Fibroblast of upper back skin (primary cell): ENCODE results near the gene ZNF267.
A peak's percentile ranks its signal among the peaks of the same experiment; 100 is the strongest.
"Not testable (repeated sequence)": the region's sequence is repeated elsewhere in the genome, so short reads cannot be mapped to it uniquely, and the experiment has no call there.

Experiments used
- DNase-seq: peaks from one replicate; pipeline ENCODE4 v3.0.0-alpha.2; 2013

The ZNF267 gene

GRCh38 chr16:31880322-31880979 lies 6.8 kb downstream of the ZNF267 start:
- peak; percentile 53 for DNase-seq

GRCh38 chr16:31886227-31886626 lies 12.6 kb downstream of the ZNF267 start:
- no peak for DNase-seq

DNA sequence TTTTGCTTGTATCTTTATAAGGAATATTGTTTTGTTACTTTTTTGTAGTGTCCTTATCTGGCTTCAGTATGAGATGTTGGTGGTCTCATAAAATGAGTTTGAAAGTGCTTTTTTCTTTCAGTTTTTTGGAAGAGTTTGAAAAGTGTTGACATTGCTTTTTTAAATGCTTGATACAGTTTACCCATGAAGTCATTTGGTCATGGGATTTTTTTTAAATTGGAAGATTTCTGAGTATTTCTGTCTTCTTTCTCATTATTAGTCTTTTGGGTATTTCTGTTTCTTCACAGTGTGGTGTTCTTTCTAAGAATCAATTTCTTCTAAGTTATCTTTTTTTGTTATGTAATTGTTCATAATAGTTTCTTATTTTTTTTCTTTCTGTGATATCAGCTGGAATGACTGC lies 15.1 kb downstream of the ZNF267 start:
- DNase-seq = no peak

GRCh38 chr16:31892111-31892510 lies 18.5 kb downstream of the ZNF267 start:
- not testable (repeated sequence) for DNase-seq

DNA sequence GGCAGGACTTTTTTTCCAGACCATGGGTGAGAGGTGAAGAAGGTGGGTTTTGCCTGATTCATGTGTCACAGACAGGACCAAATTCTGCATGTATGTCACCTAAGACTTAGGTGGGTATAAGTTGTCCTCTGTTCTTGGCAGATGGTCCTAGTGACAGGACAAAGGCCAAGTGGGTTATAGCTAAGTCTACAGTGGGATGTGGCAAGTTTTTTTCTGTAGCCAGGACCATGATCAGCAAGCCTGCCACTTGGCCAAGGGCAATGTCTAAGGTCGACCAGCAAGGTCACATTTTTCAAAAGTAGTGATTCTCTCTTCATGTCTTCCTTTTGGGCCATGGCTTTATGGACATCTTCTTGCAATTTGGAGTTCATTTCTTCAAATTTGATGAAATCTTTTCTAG lies 20.2 kb downstream of the ZNF267 start:
- no peak for DNase-seq

- DNase-seq = no peak
Measured at GRCh38 chr16:31897283-31897682, 23.7 kb downstream of the ZNF267 start.

GRCh38 chr16:31899505-31899904 lies 25.9 kb downstream of the ZNF267 start:
- DNase-seq = no peak

- DNase-seq = not testable (repeated sequence)
Measured at GRCh38 chr16:31904571-31904970, 31.0 kb downstream of the ZNF267 start.

GRCh38 chr16:31913668-31914067 lies 40.1 kb downstream of the ZNF267 start:
- DNase-seq = no peak

- DNase-seq = no peak
Measured at GRCh38 chr16:31916056-31916488, 42.5 kb downstream of the ZNF267 start.

GRCh38 chr16:31920373-31920772 lies 46.8 kb downstream of the ZNF267 start:
- no peak for DNase-seq

GRCh38 chr16:31951806-31952205 lies 78.2 kb downstream of the ZNF267 start:
- not testable (repeated sequence) for DNase-seq

DNA sequence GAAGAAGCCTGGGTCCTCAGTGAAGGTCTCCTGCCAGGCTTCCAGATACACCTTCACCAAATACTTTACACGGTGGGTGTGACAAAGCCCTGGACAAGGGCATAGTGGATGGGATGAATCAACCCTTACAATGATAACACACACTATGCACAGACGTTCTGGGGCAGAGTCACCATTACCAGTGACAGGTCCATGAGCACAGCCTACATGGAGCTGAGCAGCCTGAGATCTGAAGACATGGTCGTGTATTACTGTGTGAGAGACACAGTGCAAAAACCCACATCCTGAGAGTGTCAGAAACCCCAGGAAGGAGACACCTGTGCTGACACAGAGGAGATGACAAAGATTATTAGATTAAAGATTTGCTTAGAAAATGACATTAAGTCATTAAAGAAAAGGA lies 78.6 kb downstream of the ZNF267 start:
- not testable (repeated sequence) for DNase-seq

- not testable (repeated sequence) for DNase-seq
Measured at GRCh38 chr16:31956221-31956620, 82.6 kb downstream of the ZNF267 start.

DNA sequence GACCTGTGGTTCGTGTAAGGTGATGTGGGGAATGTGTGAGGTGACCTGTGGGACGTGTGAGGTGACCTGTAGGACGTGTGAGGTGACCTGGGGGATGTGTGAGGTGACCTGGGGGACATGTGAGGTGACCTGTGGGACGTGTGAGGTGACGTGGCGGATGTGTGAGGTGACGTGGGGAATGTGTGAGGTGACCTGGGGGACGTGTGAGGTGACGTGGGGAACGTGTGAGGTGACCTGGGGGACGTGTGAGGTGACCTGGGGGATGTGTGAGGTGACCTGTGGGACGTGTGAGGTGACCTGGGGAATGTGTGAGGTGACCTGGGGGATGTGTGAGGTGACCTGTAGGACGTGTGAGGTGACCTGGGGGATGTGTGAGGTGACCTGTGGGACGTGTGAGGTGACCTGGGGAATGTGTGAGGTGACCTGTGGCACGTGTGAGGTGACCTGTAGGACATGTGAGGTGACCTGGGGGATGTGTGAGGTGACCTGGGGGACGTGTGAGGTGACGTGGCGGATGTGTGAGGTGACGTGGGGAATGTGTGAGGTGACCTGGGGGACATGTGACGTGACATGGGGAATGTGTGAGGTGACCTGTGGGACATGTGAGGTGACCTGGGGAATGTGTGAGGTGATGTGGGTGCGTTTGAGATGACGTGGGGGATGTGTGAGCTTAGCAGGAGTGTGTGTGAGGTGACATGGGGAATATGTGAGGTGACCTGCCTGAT lies 86.7 kb downstream of the ZNF267 start:
- not testable (repeated sequence) for DNase-seq
